NCI-H774 (cell line): ENCODE results near the gene AFF3.

Experiments
- DNase-seq: peaks from one replicate; lab custom pipeline; 2025; lab: John Stamatoyannopoulos, UW

AFF3 gene

DNA sequence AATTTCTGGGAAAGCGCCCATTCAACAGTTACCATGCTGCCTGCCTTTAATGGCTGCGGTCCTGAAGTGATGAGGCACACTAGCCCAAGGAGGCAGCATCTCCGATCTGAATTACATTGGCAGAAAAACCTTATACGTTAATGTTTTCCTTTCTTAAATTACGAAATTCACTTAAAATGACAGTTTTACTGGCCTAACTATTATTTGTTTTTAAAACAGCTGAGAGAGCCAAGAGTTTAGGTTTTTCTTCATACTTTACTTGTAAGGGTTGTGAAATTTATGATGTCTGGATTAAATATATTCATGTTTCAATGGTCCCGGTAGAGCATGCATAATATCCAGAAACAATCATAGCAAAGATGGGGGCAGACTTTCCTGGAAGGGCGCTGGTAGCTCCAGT is 537.4 kb downstream of the AFF3 start:
- DNase-seq: no peak

DNA sequence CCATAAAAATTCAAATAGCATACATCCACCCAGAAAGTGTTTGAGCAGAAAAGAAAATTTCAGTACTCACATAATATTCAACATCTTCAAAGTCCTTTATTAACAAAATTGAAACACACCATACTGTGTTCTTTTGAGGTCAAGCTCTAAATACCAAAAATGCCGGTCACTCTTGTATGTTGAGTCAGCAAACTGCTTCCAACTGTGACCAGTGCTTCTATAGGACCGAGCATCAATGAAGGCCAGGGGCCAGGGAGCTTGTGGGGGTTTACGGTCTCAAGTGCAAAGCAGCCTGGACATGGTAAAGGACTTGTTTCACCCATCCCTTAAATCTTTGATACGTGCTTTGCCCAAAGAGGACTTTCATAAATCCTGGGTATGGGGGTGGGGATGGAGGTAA is 539.9 kb downstream of the AFF3 start:
- DNase-seq: no peak

DNA sequence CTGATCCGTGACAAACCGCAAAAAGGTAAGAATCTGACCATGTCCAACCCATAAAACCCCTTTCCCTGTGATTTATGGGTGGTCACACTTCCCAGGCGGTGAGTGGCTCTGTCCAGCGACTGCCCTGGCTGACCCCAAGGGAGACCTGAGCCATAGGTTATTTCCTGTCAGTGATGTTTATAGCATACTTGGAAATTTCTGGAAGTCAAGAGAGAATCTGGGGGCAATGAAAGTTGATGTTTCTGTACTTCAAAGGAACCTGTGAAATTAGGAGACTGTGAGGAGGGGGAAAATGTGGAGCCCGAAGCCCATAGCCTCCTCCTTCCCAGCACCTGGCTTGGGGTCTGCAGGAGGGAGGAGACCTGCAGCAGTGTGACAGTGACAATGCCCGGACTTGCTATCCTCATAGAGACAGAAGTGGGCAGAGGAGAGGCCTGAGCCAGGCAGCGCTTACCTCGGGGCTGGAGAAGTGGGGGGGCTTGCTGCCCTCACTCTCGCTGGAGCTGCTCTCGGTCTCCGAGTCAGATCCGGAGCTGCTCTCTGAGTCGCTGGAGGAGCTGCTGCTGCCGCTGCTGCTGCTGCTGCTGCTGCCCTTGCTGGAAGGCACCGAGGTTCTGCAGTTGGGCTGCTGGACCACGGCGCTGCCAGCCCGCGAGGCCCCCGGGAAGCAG is 541.3 kb downstream of the AFF3 start:
- peak; percentile 1 for DNase-seq

DNA sequence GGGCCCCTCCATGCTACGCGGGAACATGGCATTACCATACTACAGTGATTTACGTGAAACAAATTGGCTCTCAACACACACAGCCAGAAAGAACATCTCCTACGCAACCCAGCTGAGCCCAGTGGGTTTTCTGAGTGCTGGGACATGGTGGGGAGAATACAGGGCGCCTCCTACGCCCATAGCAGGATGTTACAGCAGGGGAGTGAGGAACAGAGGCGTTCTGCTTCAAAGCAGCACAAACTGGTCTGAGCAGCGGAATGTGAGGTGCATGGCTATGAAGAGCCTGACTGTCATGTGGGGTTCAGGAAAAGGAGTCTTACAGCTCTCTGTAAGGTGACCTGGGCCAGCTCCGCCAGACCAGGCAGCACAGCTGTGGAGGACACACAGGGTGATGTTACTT is 543.9 kb downstream of the AFF3 start:
- no peak for DNase-seq

DNA sequence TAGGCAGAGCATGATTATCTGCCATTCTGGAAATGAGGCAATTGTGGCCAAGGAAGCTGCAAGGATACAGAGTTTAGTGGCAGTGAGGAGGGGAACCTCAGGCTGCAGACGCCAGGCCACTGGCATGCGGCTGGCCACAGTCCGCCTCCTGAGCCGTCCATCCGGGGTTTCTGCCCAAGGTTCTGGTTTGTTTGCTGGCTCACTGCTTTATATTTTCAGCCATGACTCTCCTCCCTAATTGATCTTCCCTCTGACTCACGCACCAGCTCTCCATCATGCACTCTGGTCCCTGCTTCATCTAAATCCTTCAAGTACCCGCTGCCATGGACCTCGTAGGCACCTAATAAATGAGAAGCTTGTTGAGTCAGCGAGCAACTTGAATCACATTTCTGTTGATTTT is 544.8 kb downstream of the AFF3 start:
- DNase-seq: no peak

DNA sequence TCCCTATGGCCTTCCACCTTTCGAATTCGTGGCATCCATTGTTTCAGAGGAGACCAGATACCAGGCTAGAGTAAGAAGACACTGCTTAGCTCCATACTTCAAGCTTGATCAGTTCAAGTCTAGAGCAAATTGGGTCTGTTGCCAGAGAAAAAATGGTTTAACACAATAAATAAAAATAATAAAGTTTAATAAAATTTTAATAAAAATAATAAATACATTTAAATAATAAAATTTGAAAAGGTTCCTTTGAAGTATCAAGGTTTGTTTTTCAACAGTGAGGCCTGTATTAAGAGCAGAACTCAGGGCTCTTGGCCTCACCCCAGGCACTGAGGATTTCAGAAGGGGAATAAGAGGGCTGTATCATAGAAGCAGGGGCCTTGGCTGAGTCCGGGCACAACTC is 547.0 kb downstream of the AFF3 start:
- no peak for DNase-seq

DNA sequence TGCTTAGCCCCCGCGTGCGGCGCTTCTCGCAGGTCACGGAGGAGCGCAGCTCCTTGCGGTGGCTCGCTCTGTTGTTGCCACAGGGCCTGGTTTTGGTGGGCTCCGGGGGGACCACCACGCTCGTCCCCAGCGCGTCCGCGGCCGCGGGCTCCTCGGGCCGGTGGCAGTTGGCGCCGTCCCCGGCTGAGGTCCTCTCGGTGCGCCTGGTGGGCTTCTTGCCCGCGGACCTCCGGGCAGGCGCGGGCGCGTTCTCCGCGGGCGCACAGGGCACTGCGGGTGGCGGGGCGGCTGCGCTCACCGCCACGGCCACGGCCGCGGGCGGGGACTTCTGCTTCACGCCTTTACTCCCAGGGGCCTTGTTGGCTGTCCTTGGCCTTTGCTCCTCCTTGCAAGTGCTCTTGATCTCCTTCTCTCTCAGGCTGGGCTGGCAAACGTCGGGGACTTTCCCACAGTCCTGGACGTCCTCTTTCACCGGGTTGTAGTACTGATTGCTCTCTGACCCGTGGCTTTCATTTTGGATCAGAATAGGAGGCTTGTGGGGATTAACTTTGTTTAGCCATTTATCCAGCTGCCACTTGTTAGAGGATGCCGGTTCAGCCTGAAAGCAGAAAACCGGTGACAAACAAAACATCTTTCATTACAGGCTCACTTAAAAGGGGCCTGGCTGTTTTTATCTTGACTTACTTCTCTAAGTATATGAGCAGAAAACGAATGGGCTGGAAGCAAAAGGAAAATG is 548.5 kb downstream of the AFF3 start:
- no peak for DNase-seq

DNA sequence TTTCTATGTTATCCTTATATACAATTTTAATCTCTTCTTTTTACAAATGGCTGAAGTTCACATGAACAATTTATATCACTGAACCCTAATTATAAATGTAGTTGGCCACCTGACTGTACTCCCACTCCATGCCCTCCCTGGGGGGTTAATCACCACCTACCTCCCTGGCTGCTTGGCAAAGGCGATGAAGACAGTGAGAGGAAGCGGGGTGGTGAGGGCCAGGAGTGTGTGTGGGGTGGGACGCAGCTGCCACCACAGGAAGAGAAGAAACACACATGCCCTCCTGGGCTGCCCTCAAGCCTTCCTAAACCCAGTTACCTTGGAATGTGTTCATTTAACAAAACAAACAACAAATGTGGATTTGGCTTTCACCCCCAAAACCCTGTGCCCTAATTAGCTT is 565.6 kb downstream of the AFF3 start:
- no peak for DNase-seq

DNA sequence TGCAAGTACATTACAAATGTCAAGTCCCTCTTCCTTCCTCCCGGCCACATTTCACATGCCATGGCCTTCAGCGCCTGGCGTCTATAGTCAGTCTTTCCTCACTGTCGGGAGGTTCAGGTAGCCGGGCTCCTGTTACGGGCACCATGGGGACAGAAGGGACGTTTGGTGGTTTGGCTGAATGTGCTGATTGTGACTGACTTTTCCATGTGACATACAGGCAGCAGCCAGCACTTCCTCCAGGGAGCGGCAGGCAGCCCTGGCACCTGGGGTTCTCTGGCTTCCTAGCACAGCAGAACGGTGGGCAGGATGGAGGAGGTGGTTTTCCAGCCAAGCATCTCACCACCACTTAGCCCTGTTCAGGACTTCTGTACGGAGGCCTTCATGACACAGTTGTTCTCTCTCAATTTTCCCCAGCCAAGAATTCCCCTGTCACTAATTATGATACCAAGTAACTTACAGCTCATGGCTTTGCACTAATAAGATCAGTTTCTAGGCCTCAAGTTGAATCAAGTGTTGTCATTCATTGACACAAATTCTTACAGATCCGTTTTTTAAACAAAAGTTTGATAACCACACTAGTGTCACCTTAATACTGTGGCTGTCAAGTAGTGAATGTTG is 568.6 kb downstream of the AFF3 start:
- DNase-seq: no peak

DNA sequence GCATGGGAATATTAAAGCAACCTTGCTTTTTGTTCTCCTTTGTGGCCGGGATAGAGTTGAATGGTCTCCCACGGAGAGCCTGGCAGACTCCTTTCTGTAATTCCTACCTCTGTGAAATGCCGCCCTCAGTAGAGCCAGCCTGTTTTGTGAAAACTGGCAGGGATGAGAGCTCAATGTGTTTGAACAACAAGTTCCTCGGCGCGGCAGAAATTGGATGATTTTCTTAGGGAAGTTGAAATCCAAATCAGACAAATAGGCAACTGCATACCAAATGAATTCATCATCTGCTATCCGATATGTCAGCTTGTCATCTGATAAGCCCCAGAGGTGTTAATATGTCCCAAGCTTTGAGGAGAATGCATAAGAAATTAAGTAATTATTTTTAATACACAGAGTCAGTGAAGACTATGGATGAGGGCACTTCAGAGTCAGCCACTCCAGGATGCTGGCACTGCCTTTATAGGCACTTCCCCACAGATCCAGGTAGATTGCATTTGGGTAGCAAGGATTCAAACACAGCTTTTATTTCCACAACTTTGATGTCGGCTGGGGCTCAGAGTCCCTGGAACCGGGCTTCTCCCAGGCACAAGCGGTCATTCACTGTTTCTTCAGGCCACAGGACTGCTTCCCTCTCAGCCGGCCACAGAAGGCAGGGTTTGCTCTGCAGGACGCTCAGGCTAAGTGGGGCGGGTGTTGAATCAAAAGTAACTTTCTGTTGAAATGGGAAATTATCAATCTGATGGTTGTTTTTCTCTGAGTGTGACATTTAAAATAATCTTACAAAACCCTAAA is 569.8 kb downstream of the AFF3 start:
- DNase-seq: no peak

DNA sequence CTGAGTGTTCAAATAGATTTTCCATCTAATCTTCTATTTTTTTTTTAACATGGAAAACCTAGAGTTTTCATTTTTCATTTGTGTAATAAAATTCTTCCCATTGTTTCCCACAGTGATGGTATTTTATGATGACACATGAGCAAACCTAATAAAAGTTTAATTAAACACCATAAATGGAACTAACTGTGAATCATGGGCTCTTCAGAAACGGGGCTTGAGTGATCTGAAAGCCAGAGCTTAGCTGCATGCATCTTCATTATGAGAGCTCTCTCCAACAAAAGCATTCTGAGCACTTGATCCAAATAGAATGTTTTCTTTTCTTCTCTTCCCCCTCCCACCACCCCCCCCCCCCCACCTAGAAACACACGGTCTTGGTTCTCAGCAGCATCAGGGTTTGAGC is 570.4 kb downstream of the AFF3 start:
- DNase-seq: no peak

DNA sequence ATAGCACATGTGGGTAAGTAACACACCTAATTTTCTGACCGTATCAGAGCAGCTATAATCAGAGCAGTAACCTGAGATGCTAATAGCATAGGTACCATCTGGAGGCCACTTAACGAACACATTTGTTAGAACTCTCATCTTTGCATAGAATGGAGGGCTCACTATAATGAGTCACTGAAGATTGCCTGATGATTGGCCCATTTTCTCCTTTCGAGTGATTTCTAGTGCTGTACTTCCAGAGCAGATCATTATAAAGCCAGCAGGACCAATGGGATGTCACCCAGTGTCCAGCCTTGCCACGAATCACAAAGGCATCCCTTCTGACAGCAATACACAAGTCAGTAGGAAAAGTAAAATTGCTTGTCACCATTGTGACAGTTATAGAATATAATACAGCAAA is 570.9 kb downstream of the AFF3 start:
- DNase-seq: peak; percentile 31

DNA sequence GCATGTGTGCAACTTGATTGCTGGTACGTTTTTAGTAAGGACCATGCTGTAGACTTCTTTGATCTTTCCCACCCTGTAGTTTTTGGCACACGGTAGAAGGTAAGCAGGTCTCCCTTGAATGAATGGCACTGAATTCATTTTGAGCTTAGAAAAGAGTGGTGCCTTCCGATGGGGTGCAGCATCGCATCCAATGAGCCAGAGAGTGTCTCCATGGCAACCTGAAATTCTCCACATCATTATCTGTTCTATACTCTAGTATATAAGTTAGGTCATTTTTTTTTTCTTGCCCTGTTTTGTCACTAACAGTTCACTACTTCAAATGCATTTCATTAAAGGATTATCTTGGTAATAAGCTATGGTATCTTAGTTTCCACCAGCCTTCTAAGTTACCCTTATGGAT is 571.4 kb downstream of the AFF3 start:
- DNase-seq: no peak

DNA sequence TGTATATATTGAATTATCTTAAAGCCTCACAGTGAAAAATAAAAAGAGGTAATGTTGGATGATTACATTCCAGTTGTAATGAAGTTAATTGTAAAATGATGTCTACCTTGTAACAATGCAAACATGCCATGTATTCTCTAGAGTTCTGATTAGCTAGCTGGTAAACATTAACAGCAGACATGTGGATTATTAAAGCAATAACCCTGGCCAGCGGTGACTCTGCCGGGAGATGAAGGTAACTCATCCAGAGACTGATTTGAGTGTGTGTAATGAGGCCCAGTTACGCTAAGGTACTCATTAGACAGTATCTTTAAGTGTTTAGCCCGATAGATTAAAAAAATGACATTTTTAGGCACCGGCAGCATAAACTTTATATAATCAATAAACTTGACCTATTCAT is 573.0 kb downstream of the AFF3 start:
- no peak for DNase-seq

DNA sequence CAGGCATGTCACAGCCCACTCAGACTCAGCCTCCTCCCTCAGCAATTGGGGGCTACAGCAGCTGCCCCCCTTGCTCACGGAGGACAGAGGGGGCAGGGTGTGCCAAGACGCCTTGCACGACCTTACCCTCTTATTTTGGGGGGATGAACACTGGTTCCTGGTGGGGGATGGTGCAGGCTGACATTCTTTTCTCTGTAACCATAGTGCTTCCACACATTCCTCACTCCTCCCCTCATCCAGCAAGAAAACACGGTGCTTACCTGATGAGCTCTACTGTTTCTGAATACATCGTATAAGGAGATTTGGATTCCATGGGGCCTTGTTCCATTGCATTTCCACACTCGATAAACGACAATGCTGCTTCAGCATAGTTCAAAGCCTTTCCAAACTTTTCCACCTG is 577.2 kb downstream of the AFF3 start:
- no peak for DNase-seq

DNA sequence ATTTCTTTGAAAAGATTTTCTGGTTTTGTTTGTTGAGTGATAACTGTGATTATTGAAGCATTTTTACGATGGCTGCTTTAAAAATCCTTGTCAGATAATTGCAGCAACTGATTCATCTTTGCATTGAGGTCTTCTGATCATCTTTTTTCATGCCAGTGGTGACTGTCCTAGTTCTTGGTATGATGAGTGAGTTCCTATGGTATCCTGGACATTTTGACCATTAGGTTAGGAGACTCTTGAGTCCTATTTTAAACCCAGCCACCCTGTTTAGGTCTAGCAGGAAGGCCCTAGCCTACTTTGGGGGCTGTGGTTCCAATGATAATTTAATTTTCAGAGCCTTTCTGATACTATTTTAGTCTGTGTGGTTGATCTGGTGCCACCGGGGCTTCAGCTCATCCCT is 579.9 kb downstream of the AFF3 start:
- no peak for DNase-seq

DNA sequence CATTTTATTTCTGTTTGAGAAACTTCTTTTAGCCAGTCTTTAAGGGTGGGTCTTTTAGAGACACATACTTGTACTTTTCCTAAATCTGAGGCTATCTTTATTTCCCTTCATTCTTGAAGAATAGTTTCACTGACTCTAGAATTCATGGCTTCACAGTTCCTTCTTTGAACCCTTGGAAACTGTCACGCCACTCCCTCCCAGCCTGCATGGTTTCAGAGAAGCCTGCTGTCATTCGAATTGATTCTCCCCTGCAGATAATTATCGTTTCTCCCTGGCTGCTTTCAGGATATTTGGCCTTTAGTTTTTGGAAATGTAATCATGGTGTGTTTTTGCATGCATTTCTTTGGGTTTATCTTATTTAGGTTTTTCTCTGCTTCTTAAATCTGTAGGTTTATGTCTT is 580.6 kb downstream of the AFF3 start:
- DNase-seq: no peak

DNA sequence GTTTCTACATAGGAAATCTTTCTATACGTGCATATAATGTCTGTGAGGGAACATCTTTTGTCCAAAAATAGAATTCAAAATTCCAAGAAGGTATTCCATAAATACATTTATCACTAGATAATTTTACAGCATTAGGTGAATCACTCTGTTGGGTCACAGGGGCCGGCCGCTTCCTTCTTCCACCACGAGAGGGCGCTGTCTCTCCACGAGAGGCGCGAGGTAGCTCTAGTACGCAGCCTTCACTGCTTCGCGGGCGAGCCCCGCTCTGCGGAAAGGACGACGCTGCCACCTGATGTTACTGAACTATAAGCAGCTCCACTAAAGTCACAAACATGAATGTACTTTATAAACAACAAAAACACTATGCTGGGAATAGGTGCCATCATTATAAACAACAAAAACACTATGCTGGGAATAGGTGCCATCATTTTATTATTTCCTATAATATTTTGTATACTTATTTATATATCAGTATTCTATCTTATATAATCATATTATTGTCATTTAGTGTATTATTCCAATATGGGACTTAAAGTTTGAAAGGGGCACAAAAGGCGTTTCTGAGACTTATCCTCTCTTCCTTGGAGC is 583.2 kb downstream of the AFF3 start:
- peak; percentile 80 for DNase-seq

DNA sequence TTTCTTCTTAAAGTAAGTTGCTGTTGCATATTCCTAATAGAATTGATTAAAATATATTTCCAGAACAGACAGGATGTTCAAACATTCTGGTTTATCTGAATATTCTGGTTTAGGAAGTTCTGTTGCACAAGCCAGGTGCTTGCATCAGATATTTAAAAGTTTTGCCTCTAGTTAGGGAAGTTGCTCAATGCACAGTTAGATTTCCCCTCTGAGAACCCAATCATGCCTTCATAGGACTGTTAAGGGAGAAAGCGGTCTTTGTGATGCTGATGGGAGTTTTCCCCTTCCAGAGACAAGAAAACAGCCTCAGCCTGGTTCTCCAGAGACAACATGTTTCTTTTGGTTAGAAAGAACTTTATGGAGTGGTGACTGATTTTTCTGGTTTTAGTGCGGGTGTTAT is 587.0 kb downstream of the AFF3 start:
- DNase-seq: no peak

DNA sequence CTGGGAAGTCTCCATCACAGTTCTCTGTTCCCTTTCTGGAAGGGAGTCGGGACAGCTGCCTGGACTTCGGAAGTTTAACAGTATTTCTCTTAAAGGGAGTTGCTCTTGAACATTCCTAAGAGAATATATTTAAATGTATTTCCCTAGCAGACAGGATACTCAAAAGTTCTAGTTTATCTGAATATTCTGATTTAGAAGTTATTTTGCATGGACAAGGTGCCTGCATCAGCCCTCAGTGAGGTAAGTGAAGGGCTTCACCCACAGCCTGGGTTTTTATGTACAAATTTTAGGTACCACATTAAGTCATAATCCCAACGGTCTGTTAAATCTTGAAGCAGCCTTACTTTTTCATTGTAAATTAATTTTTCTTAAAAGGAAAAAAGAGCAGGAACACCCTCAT is 587.5 kb downstream of the AFF3 start:
- no peak for DNase-seq

DNA sequence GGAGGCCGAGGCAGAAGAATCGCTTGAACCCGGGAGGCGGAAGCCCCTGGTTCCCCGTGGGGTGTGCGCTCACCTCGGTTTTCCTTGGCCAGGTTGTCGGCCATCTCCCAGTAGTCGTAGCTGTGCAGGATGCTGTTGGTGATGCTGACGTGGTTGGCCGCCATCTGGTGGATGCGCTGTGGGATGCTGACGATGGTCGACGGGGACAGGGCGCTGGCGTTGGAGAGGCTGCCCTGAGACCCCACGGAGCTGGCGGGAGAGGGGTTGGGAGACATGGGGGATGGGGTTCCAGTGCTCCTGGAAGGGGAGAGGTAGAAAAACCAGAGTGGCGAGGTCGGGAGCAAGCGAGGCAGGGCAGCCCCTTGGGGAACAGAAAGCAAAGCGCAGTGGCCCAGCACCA is 588.2 kb downstream of the AFF3 start:
- peak; percentile 44 for DNase-seq

DNA sequence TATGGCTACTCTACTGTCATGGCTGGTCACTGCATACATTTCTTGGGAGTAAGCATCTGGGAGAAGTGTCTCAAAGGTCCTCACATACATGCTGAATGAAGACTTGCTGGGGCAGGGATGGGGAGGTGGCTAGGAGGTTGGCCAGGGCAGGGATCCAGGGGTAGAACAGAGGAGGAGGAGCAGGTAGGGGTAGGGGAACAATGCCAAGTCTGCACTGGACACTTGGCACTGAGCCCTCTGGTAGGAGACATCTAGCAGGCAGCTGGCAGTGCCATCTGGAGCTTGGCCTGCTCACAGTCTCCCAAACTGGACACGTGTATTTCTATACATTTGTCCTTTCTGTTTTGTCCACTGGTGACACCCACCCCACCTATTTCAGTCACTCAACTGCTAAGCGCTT is 589.9 kb downstream of the AFF3 start:
- peak; percentile 49 for DNase-seq
